IPS-18c (cell line): ENCODE measurements around the gene TMPRSS12.
"Not testable (repeated sequence)": the region's sequence is repeated elsewhere in the genome, so short reads cannot be mapped to it uniquely, and the experiment has no call there.

ENCODE experiments used
- H3K4me3 ChIP-seq: 2 replicates; pipeline ENCODE4 v1.7.0; 2013; ENCODE audit warnings: low read depth, mild to moderate bottlenecking, low read length, moderate library complexity; ENCODE audit not compliant: insufficient read depth
- H3K9me3 ChIP-seq: one replicate; pipeline ENCODE4 v1.6.1; 2013; ENCODE audit warnings: mild to moderate bottlenecking, low read length, moderate library complexity; ENCODE audit not compliant: control insufficient read depth, insufficient read depth

TMPRSS12 gene

GRCh38 chr12:50842637-50843493 is at the start of gene TMPRSS12:
TSS of gene TMPRSS12 (plus strand) at chr12:50842926. CDS start at chr12:50842965, 39 bp downstream.
- Histone ChIP-seq H3K9me3 (no peaks in the 10 kb centered on the region), H3K4me3 (no peak within 1 kb of the TSS; the same call in 1 of the 2 replicates)

- Histone ChIP-seq H3K9me3 (no peaks in the 10 kb centered on the region), H3K4me3 (no peak overlapping the region)
These were observed 42.8 kb upstream of the TMPRSS12 start for GRCh38 chr12:50799908-50800307.

- H3K9me3 ChIP-seq = no peaks in the 10 kb centered on the region
These were observed 39.4 kb upstream of the TMPRSS12 start for GRCh38 chr12:50803230-50803875.

GRCh38 chr12:50806176-50806575 is 36.5 kb upstream of the TMPRSS12 start:
- Histone ChIP-seq H3K4me3 (no peak overlapping the region), H3K9me3 (no peaks in the 10 kb centered on the region)

More at GRCh38 chr12:50803230-50803875, 39.4 kb upstream of the TMPRSS12 start:
- no peak overlapping the region for H3K4me3 ChIP-seq

- H3K9me3 ChIP-seq, H3K4me3 ChIP-seq: not testable (repeated sequence)
These were observed 33.6 kb upstream of the TMPRSS12 start for GRCh38 chr12:50809131-50809530.

GRCh38 chr12:50814921-50815320 is 27.8 kb upstream of the TMPRSS12 start:
- H3K4me3 ChIP-seq, H3K9me3 ChIP-seq: not testable (repeated sequence)

GRCh38 chr12:50820177-50820576 is 22.5 kb upstream of the TMPRSS12 start:
- H3K4me3 ChIP-seq = no peak overlapping the region

GRCh38 chr12:50822082-50822481 is 20.6 kb upstream of the TMPRSS12 start:
- no peak overlapping the region for H3K4me3 ChIP-seq
- no peaks in the 10 kb centered on the region for H3K9me3 ChIP-seq

More at GRCh38 chr12:50820177-50820576, 22.5 kb upstream of the TMPRSS12 start:
- H3K9me3 ChIP-seq = no peaks in the 10 kb centered on the region

GRCh38 chr12:50823724-50824123 is 19.0 kb upstream of the TMPRSS12 start:
- H3K9me3 ChIP-seq = not testable (repeated sequence)

GRCh38 chr12:50824914-50825313 is 17.8 kb upstream of the TMPRSS12 start:
- H3K4me3 ChIP-seq = no peak overlapping the region
- H3K9me3 ChIP-seq = no peaks in the 10 kb centered on the region

More at GRCh38 chr12:50823724-50824123, 19.0 kb upstream of the TMPRSS12 start:
- H3K4me3 ChIP-seq = not testable (repeated sequence)

- Histone ChIP-seq H3K9me3 (no peaks in the 10 kb centered on the region), H3K4me3 (no peak overlapping the region)
These were observed 17.3 kb upstream of the TMPRSS12 start for GRCh38 chr12:50825372-50825838.

- H3K4me3 ChIP-seq = no peak overlapping the region
- H3K9me3 ChIP-seq = no peaks in the 10 kb centered on the region
These were observed 14.6 kb upstream of the TMPRSS12 start for GRCh38 chr12:50828121-50828520.

GRCh38 chr12:50828886-50829285 is 13.8 kb upstream of the TMPRSS12 start:
- H3K9me3 ChIP-seq = no peaks in the 10 kb centered on the region
- H3K4me3 ChIP-seq = no peak overlapping the region

- H3K9me3 ChIP-seq, H3K4me3 ChIP-seq: not testable (repeated sequence)
These were observed 8.9 kb upstream of the TMPRSS12 start for GRCh38 chr12:50833801-50834200.

GRCh38 chr12:50839042-50839441 is 3.7 kb upstream of the TMPRSS12 start:
- Histone ChIP-seq H3K9me3 (no peaks in the 10 kb centered on the region), H3K4me3 (no peak overlapping the region)

- Histone ChIP-seq H3K4me3 (no peak overlapping the region; the same call in 1 of the 2 replicates), H3K9me3 (no peaks in the 10 kb centered on the region)
These were observed 1.8 kb upstream of the TMPRSS12 start for GRCh38 chr12:50840809-50841487.

GRCh38 chr12:50841716-50842531 is 802 bp upstream of the TMPRSS12 start:
- Histone ChIP-seq H3K9me3 (no peaks in the 10 kb centered on the region), H3K4me3 (no peak overlapping the region)
